ENCODE results near the gene ABCA2.

DNA sequence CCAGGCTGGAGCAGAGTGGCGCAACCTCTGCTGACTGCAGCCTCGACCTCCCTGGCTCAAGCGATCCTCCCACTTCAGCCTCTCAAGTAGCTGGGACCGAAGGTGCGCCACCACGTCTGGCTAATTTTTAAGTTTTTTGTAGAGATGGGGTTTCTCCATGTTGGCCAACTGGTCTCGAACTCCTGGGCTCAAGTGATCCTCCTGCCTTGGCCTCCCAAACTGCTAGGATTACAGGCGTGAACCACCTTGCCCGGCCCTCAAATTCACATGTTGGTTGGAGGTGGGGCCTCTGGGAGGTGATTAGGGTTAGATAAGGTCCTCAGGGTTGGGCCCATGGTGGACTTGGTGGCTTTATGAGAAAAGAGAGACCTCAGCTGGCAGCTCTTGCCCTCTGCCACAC is 65.9 kb downstream of the ABCA2 start:
- no peak for TF ChIP-seq POLR2A (IDR thresholded peaks at IDR 0.05; ENCODE audit: low read length)
- no peak for TF ChIP-seq GATA1 (IDR thresholded peaks at IDR 0.05; ENCODE audit: low read depth, low read length)

Data from erythroblast (primary cell).